Suprapubic skin (tissue), 4 donors: ENCODE data around the gene KCNH8. TPM values are rescaled to one million over a fixed set of nuclear protein-coding genes. Genes with fewer than 3 reads are reported as not detected.

Experiments
- DNase-seq, 2 donors: peaks; one replicate each; pipeline ENCODE4 v3.0.0-alpha.2; 2019; ENCODE audit warnings: low spot score in 2 of 2
- H3K27ac ChIP-seq: fragments of 200-600 bp; sonication (generic); one replicate; pipeline ENCODE4 v1.5.1; 2019
- H3K27me3 ChIP-seq: fragments of 200-600 bp; sonication (generic); one replicate; pipeline ENCODE4 v1.5.1; 2019
- H3K36me3 ChIP-seq: fragments of 200-600 bp; sonication (generic); one replicate; pipeline ENCODE4 v1.5.1; 2019
- H3K4me1 ChIP-seq: fragments of 200-600 bp; sonication (generic); one replicate; pipeline ENCODE4 v1.5.1; 2019
- H3K4me3 ChIP-seq: fragments of 200-600 bp; sonication (generic); one replicate; pipeline ENCODE4 v1.5.1; 2019; ENCODE audit warnings: mild to moderate bottlenecking
- H3K9me3 ChIP-seq: fragments of 200-600 bp; sonication (generic); one replicate; pipeline ENCODE4 v1.5.1; 2019
- EP300 ChIP-seq: sonication (generic); formaldehyde crosslinking; IDR thresholded peaks from one replicate; pipeline ENCODE4 v1.6.1; 2017; ENCODE audit warnings: antibody characterized with exemption
- POLR2A ChIP-seq, 2 donors: fragments of 450-650 bp; IDR thresholded peaks; one replicate each; pipeline ENCODE4 v1.6.1; 2017; ENCODE audit warnings: antibody characterized with exemption in 2 of 2, mild to moderate bottlenecking in 2 of 2, moderate library complexity in 2 of 2
- POLR2AphosphoS5 ChIP-seq, 3 donors: sonication (generic); formaldehyde crosslinking; IDR thresholded peaks; one replicate each; pipeline ENCODE4 v1.6.1; 2017; ENCODE audit warnings: antibody characterized with exemption in 3 of 3
- WGBS: methylation state at CpG from one replicate; pipeline ENCODE4 v1.1.5; 2018; 5-methylcytosine and 5-hydroxymethylcytosine counted together
- total RNA-seq, 4 donors: library from RNA; depleted of rRNA; stranded (reverse); fragments of >200 nt; gene quantifications; one replicate each; pipeline ENCODE4 v1.1.0, GENCODE V29; 2016
- TF ChIP-seq, protein P1 (sequence below), 2 donors: fragments of 200-600 bp in 1 of 2; fragments of 450-650 bp in 1 of 2; sonication (generic) in 1 of 2; IDR thresholded peaks; one replicate each; pipeline ENCODE4 v1.5.1; 2016 to 2019; ENCODE audit warnings: antibody characterized with exemption in 2 of 2, mild to moderate bottlenecking in 1 of 2, moderate library complexity in 1 of 2

Gene KCNH8
- total RNA-seq, 4 donors from 2014 or later: 0.40 to 1.6 (median 0.58) TPM

DNA sequence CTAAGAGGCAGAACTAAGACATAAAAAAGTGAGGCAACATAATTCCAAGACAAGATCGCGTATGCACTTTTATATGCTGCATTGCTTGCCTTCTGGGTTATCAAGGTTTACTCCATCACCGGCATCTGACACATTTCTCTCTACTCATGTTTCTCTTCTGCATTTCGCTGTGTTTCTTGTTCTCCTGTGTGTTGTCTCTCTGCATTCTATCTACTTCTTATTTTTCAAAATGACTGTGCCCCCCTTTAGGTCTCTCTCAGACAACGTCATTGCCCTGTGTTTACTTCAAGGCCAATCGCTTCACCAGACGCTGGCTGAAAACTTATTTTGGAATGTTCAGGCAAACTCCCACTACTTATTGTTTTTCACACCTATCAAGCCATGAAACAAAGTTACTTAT lies 280.4 kb downstream of the KCNH8 start:
- Histone ChIP-seq H3K4me1 (no peaks in the 10 kb centered on the region), H3K36me3 (no peaks in the 10 kb centered on the region), H3K9me3 (peaks cover 4% of the 10 kb centered on the region), H3K4me3 (no peak overlapping the region), H3K27ac (no peak overlapping the region), H3K27me3 (no peaks in the 10 kb centered on the region)
- no peak for DNase-seq
- TF ChIP-seq, protein P1, sequence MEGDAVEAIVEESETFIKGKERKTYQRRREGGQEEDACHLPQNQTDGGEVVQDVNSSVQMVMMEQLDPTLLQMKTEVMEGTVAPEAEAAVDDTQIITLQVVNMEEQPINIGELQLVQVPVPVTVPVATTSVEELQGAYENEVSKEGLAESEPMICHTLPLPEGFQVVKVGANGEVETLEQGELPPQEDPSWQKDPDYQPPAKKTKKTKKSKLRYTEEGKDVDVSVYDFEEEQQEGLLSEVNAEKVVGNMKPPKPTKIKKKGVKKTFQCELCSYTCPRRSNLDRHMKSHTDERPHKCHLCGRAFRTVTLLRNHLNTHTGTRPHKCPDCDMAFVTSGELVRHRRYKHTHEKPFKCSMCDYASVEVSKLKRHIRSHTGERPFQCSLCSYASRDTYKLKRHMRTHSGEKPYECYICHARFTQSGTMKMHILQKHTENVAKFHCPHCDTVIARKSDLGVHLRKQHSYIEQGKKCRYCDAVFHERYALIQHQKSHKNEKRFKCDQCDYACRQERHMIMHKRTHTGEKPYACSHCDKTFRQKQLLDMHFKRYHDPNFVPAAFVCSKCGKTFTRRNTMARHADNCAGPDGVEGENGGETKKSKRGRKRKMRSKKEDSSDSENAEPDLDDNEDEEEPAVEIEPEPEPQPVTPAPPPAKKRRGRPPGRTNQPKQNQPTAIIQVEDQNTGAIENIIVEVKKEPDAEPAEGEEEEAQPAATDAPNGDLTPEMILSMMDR (IDR thresholded peaks at IDR 0.05): no peak
- TF ChIP-seq EP300 (no peak), POLR2AphosphoS5 (IDR thresholded peaks at IDR 0.05) (no peak), POLR2A (IDR thresholded peaks at IDR 0.05) (no peak)
- WGBS: 91% methylated on average over 7 of the region's 7 CpGs

DNA sequence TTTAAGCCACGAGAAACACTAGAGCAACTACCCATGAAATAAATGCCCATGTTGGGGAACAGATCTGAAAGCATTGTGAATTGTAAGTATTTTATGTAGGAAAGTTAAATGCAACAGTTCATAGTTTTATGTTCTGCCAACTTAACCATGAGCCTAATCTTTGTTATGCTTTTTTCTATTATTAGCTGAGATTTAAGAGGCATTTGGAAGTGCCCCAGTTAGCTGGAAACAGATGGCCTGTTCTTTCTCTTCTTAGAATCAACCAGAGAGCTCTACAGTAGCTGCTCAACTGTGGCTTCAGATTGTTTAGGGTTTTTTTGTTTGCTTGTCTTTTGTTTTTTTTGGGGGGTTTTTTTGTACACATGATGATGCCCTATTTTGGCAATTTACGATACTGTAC lies 284.4 kb downstream of the KCNH8 start:
- WGBS: 74% methylated on average over 2 of the region's 2 CpGs
- H3K36me3 ChIP-seq: no peaks in the 10 kb centered on the region
- H3K4me3 ChIP-seq: no peak overlapping the region
- TF ChIP-seq, protein P1 (IDR thresholded peaks at IDR 0.05): no peak
- H3K9me3 ChIP-seq: peaks cover 4% of the 10 kb centered on the region
- H3K27ac ChIP-seq: no peak overlapping the region
- DNase-seq: no peak
- no peaks in the 10 kb centered on the region for H3K4me1 ChIP-seq
- H3K27me3 ChIP-seq: no peaks in the 10 kb centered on the region

DNA sequence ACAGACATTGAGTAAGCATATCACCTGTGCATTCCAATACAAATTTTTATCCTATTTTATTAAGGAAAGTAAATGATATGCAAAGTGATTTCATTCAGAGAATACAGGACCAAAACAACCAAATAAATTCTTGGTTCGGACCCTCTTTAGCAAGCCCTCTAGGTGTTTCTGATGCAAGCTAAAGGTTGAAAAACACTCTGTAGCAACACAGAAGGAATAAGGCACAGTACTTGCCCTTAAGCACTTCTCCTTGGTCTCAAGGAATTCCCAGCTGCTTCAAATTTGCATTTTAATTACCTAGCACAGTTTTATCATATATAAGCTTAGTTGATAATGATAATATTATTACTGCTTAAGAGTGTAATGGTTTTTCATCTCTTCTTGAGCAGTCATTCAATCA lies 288.4 kb downstream of the KCNH8 start:
- Histone ChIP-seq H3K4me3 (no peak overlapping the region), H3K36me3 (no peaks in the 10 kb centered on the region), H3K9me3 (no peaks in the 10 kb centered on the region), H3K27ac (no peak overlapping the region), H3K27me3 (no peaks in the 10 kb centered on the region), H3K4me1 (no peaks in the 10 kb centered on the region)
- DNase-seq: no peak
- 60% methylated on average over 1 of the region's 1 CpG for WGBS
- TF ChIP-seq POLR2AphosphoS5 (IDR thresholded peaks at IDR 0.05): no peak
- TF ChIP-seq POLR2A (IDR thresholded peaks at IDR 0.05): no peak
- TF ChIP-seq EP300: no peak
- TF ChIP-seq, protein P1 (IDR thresholded peaks at IDR 0.05): no peak

DNA sequence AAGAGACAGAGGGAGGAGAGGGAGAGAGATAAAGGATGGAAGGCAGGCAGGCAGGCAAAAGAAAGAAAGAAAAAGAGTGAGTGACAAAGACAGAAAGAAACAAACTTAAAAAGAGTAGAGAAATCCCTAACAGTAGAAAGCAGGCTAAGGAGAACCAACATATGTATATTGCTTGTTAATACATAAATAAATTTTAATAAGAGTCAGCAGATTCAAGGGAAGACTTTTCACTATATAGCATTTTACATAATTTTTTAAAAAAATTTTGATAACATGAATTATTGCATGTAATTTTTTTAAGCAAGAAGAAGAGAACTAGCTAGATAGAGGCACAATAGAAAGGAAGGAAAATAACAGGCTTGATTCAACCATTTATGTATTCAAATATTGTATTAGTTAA lies 291.6 kb downstream of the KCNH8 start:
- no peak for TF ChIP-seq EP300
- no peak for TF ChIP-seq POLR2A (IDR thresholded peaks at IDR 0.05)
- TF ChIP-seq, protein P1 (IDR thresholded peaks at IDR 0.05): no peak
- no peak for TF ChIP-seq POLR2AphosphoS5 (IDR thresholded peaks at IDR 0.05)
- Histone ChIP-seq H3K4me3 (no peak overlapping the region), H3K27ac (no peak overlapping the region), H3K9me3 (no peaks in the 10 kb centered on the region), H3K4me1 (no peaks in the 10 kb centered on the region), H3K27me3 (no peaks in the 10 kb centered on the region), H3K36me3 (no peaks in the 10 kb centered on the region)
- no peak for DNase-seq

DNA sequence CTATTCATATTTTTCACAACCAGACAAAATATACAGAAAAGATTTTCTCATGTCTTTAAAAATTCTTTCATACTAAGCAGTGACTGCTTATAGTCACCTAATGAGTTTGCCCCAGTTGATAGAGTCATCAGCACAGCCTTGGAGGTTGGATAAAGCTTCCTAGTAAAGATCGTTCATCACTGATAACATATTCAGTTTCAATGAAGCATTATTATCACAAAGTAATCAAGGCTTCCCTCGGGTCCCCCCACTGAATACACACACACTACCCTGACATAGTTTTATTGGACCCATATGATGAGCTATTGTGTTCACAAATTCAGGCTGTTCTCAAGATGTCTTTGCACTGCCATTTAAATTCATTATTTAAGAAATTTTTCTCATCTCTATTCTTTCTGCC lies 297.8 kb downstream of the KCNH8 start:
- WGBS: 61% methylated on average over 2 of the region's 2 CpGs
- TF ChIP-seq EP300: no peak
- TF ChIP-seq POLR2AphosphoS5 (IDR thresholded peaks at IDR 0.05): no peak
- no peak for TF ChIP-seq POLR2A (IDR thresholded peaks at IDR 0.05)
- TF ChIP-seq, protein P1 (IDR thresholded peaks at IDR 0.05): no peak
- Histone ChIP-seq H3K36me3 (no peaks in the 10 kb centered on the region), H3K27me3 (no peaks in the 10 kb centered on the region), H3K4me1 (no peaks in the 10 kb centered on the region), H3K9me3 (no peaks in the 10 kb centered on the region), H3K27ac (no peak overlapping the region), H3K4me3 (no peak overlapping the region)
- no peak for DNase-seq
